Adrenal gland (tissue), 12 donors: ENCODE data around the gene TPD52L2. TPM values are rescaled to one million over a fixed set of nuclear protein-coding genes. Genes with fewer than 3 reads are reported as not detected.

Source experiments
- DNase-seq, 7 donors: peaks; one replicate each; pipeline ENCODE4 v3.0.0-alpha.2; 2019 to 2020
- H3K27ac ChIP-seq, 5 donors: fragments of 200-600 bp; sonication (generic) in 4 of 5; 1 replicate in 3 of 5; 2 replicates in 2 of 5; pipeline versions ENCODE4 v1.5.1 to v1.8.0; 2016 to 2020; ENCODE audit warnings: mild to moderate bottlenecking in 1 of 5
- H3K27me3 ChIP-seq: fragments of 200-600 bp; 2 replicates; pipeline ENCODE4 v1.8.0; 2021
- H3K36me3 ChIP-seq, 2 donors: fragments of 200-600 bp; replicated peaks in 1 of 2; 1 replicate in 1 of 2; 2 replicates in 1 of 2; pipeline versions ENCODE4 v1.5.1 to v1.8.0; 2018 to 2022
- H3K4me1 ChIP-seq, 2 donors: fragments of 200-600 bp; replicated peaks in 1 of 2; 1 replicate in 1 of 2; 2 replicates in 1 of 2; pipeline versions ENCODE4 v1.5.1 to v1.8.0; 2018 to 2021
- H3K4me3 ChIP-seq, 4 donors: fragments of 200-600 bp; sonication (generic) in 3 of 4; one replicate each; pipeline ENCODE4 v1.5.1; 2016 to 2018
- H3K9me3 ChIP-seq, 3 donors: fragments of 200-600 bp; sonication (generic) in 1 of 3; replicated peaks in 1 of 3; 1 replicate in 2 of 3; 2 replicates in 1 of 3; pipeline versions ENCODE4 v1.5.1 to v1.8.0; 2016 to 2021
- CTCF ChIP-seq, 6 experiments: fragments of 450-650 bp in 4 of 6; fragments of 200-600 bp in 2 of 6; sonication (generic) in 1 of 6; IDR thresholded peaks; 1 replicate in 5 of 6; 2 replicates in 1 of 6; pipeline versions ENCODE4 v1.5.1 to v1.8.0; 2016 to 2021; ENCODE audit warnings: antibody characterized with exemption in 6 of 6, mild to moderate bottlenecking in 2 of 6, moderate library complexity in 1 of 6
- POLR2A ChIP-seq, 2 donors: fragments of 450-650 bp; IDR thresholded peaks; one replicate each; pipeline ENCODE4 v1.6.1; 2017; ENCODE audit warnings: antibody characterized with exemption in 2 of 2, mild to moderate bottlenecking in 2 of 2, moderate library complexity in 1 of 2
- WGBS, 4 donors: extraction: QIAGEN DNeasy Blood & Tissue Kit in 2 of 4; methylation state at CpG; one replicate each; pipeline versions ENCODE4 v1.1.5 to v1.1.7; 2013 to 2017; 5-methylcytosine and 5-hydroxymethylcytosine counted together
- intact Hi-C, 2 donors: fragments of 100-400 bp; cut with DNase I; formaldehyde crosslinking; loops; one replicate each; pipeline versions ENCODE4 v1.14.1 to v1.15.0; 2022 to 2023
- polyA plus RNA-seq, 3 donors: library from polyadenylated mRNA; stranded (reverse); fragments of 200-250 nt in 2 of 3; fragments of 350-450 nt in 1 of 3; fragmentation: Illumina TruSeq in 1 of 3; extraction: RNeasy Lipid Tissue Mini Kit (QIAGEN cat#74804) in 1 of 3; gene quantifications; one replicate each; pipeline ENCODE4 v1.2.3, GENCODE V29; 2013 to 2014
- total RNA-seq, 9 donors: library from RNA; depleted of rRNA in 4 of 9; stranded (reverse); fragments of >200 nt in 4 of 9; fragments of 120-200 nt in 1 of 9; fragmentation: NEBNext Ultra II Directional in 1 of 9; extraction: Animal tissue kit (Norgen Biotek cat#: 25700) in 1 of 9; gene quantifications; one replicate each; pipeline versions ENCODE4 v1.1.0 to v1.2.4, GENCODE V29; 2013 to 2023
- donor health status: healthy with polysubstance abuse.
- donor health status: Bipolar disorder and iron deficiency.
- donor health status: DM: yes; HTN: yes; CAD: no.
- donor health status: DM: no; HTN: no; CAD: no.
- donor health status: DM: no; HTN: no; CAD: no.
- donor health status: DM: yes; HTN: yes; CAD: no.

TPD52L2 gene
- total and polyA plus RNA-seq, 12 donors, result 81.9 to 125 (median 112) TPM

- TF ChIP-seq CTCF (IDR thresholded peaks at IDR 0.05), result no peak
- TF ChIP-seq POLR2A (IDR thresholded peaks at IDR 0.05), result no peak
- DNase-seq, result no peak
- H3K27ac ChIP-seq, result no peak overlapping the region
- 59 to 83% (median 72%) methylated on average over 6 to 9 of the region's 9 CpGs for WGBS, 4 donors
- H3K27me3 ChIP-seq, result no peaks in the 10 kb centered on the region
- H3K36me3 ChIP-seq, result no peaks in the 10 kb centered on the region
- no peaks in the 10 kb centered on the region for H3K9me3 ChIP-seq
- peaks cover 10 to 12% of the 10 kb centered on the region in 2 donors for H3K4me1 ChIP-seq
- intact Hi-C loops, result no loop called here
- no peak overlapping the region for H3K4me3 ChIP-seq
Measured at GRCh38 chr20:63842258-63842657, 22.8 kb upstream of the TPD52L2 start.

GRCh38 chr20:63843222-63843621 is 21.8 kb upstream of the TPD52L2 start:
- Histone ChIP-seq H3K4me1 (peaks cover 10 to 17% of the 10 kb centered on the region in 2 donors), H3K36me3 (no peaks in the 10 kb centered on the region), H3K9me3 (no peaks in the 10 kb centered on the region), H3K27me3 (no peaks in the 10 kb centered on the region), H3K4me3 (no peak overlapping the region), H3K27ac (no peak overlapping the region)
- no peak for DNase-seq
- intact Hi-C loops, result no loop called here
- TF ChIP-seq CTCF (IDR thresholded peaks at IDR 0.05), result no peak
- TF ChIP-seq POLR2A (IDR thresholded peaks at IDR 0.05), result no peak
- whole genome bisulfite sequencing, 4 donors, result 90 to 95% (median 92%) methylated on average over 12 of the region's 12 CpGs

GRCh38 chr20:63843778-63844177 is 21.3 kb upstream of the TPD52L2 start:
- H3K4me1 ChIP-seq, result peaks cover 10 to 17% of the 10 kb centered on the region in 2 donors
- no peak for TF ChIP-seq POLR2A (IDR thresholded peaks at IDR 0.05)

GRCh38 chr20:63844511-63844991 is 20.5 kb upstream of the TPD52L2 start:
- Histone ChIP-seq H3K4me1 (peaks cover 10 to 17% of the 10 kb centered on the region in 2 donors), H3K27me3 (no peaks in the 10 kb centered on the region), H3K9me3 (no peaks in the 10 kb centered on the region), H3K36me3 (no peaks in the 10 kb centered on the region), H3K4me3 (no peak overlapping the region), H3K27ac (peak overlapping the region in 1 of 5 donors; percentile 40)
- DNase-seq, result peak in 1 of 7 donors; percentile 5
- 68 to 91% (median 75%) methylated on average over 1 to 9 of the region's 9 CpGs for WGBS, 4 donors
- TF ChIP-seq CTCF (IDR thresholded peaks at IDR 0.05) (no peak), POLR2A (IDR thresholded peaks at IDR 0.05) (no peak)
- intact Hi-C loops, result no loop called here

More at GRCh38 chr20:63843778-63844177, 21.3 kb upstream of the TPD52L2 start:
- no peak overlapping the region for H3K4me3 ChIP-seq
- intact Hi-C loops, result no loop called here
- H3K27me3 ChIP-seq, result no peaks in the 10 kb centered on the region
- no peaks in the 10 kb centered on the region for H3K36me3 ChIP-seq
- 63 to 73% (median 72%) methylated on average over 9 to 16 of the region's 16 CpGs for WGBS, 4 donors
- peak overlapping the region in 1 of 5 donors; percentile 3 for H3K27ac ChIP-seq
- no peak for DNase-seq
- H3K9me3 ChIP-seq, result no peaks in the 10 kb centered on the region
